ENCODE measurements around the gene RAD51D. TPM values are rescaled to one million over a fixed set of nuclear protein-coding genes. Genes with fewer than 3 reads are reported as not detected.
A peak's percentile ranks its signal among the peaks of the same experiment; 100 is the strongest.

The RAD51D gene
- polyA plus RNA-seq, 1 donor (not counting 4 experiments of a cell fraction or from before 2014, with no cell fraction given): 4.9 TPM

GRCh38 chr17:35057332-35057915, 62.2 kb downstream of the RAD51D start:
- FAIRE-seq: no peak
- no peaks in the 10 kb centered on the region for H3K27me3 ChIP-seq (ENCODE audit: control insufficient read depth, extremely low read depth, insufficient read depth, low read length)
- no peaks in the 10 kb centered on the region for H3K9me3 ChIP-seq (ENCODE audit: control insufficient read depth, low read depth, low read length)
- peak overlapping the region; percentile 5 for H3K4me2 ChIP-seq (ENCODE audit: control insufficient read depth, extremely low read depth, insufficient read depth, low read depth, low read length)
- no peak overlapping the region for H2AFZ ChIP-seq (ENCODE audit: control insufficient read depth, low read length)
- no peak overlapping the region for H3K9ac ChIP-seq (ENCODE audit: control insufficient read depth, extremely low read depth, insufficient read depth, low read length)
- peaks cover 15% of the 10 kb centered on the region for H3K4me1 ChIP-seq (ENCODE audit: control insufficient read depth, extremely low read depth, insufficient read depth, low read length)
- no peak overlapping the region for H3K27ac ChIP-seq (ENCODE audit: control insufficient read depth, insufficient read depth, low read length)
- no peaks in the 10 kb centered on the region for H4K20me1 ChIP-seq (ENCODE audit: control insufficient read depth, extremely low read depth, insufficient read depth, low read length)
- peaks cover 13% of the 10 kb centered on the region for H3K79me2 ChIP-seq (ENCODE audit: control insufficient read depth, insufficient read depth, low read length)
- H3K4me3 ChIP-seq (ENCODE audit: control insufficient read depth in 2 of 3, extremely low read depth in 1 of 3, insufficient read depth in 2 of 3, low read depth in 1 of 3, low read length in 3 of 3): no peak overlapping the region
- TF ChIP-seq EZH2 (IDR thresholded peaks at IDR 0.05; ENCODE audit: low read length) (no peak), CTCF (optimal IDR thresholded peaks at IDR 0.05 in 1 of 3, IDR thresholded peaks at IDR 0.05 in 1 of 3, conservative IDR thresholded peaks at IDR 0.05 in 1 of 3; ENCODE audit: extremely low read depth in 1 of 3, insufficient read depth in 2 of 3, low read length in 3 of 3) (no peak)
- dilution Hi-C loops (cut with MboI; ENCODE audit: extremely low pct_ligation_motif_present, low sequenced_read_pairs): no loop called here
- DNase-seq (ENCODE audit: low read depth, low spot score): no peak
- no peaks in the 10 kb centered on the region for H3K9me1 ChIP-seq (ENCODE audit: control insufficient read depth, extremely low read depth, insufficient read depth, low read length)
- H3K36me3 ChIP-seq (ENCODE audit: control insufficient read depth in 2 of 2, extremely low read depth in 1 of 2, insufficient read depth in 2 of 2, low read length in 2 of 2): peaks cover 0 to 3% of the 10 kb centered on the region in 2 experiments

GRCh38 chr17:35056013-35056412, 63.6 kb downstream of the RAD51D start:
- no peak for TF ChIP-seq CTCF (optimal IDR thresholded peaks at IDR 0.05 in 1 of 3, IDR thresholded peaks at IDR 0.05 in 1 of 3, conservative IDR thresholded peaks at IDR 0.05 in 1 of 3; ENCODE audit: extremely low read depth in 1 of 3, insufficient read depth in 2 of 3, low read length in 3 of 3)
- no peak for TF ChIP-seq EZH2 (IDR thresholded peaks at IDR 0.05; ENCODE audit: low read length)
- Histone ChIP-seq H3K36me3 (ENCODE audit: control insufficient read depth in 2 of 2, extremely low read depth in 1 of 2, insufficient read depth in 2 of 2, low read length in 2 of 2) (no peaks in the 10 kb centered on the region), H3K9ac (ENCODE audit: control insufficient read depth, extremely low read depth, insufficient read depth, low read length) (no peak overlapping the region), H3K4me2 (ENCODE audit: control insufficient read depth, extremely low read depth, insufficient read depth, low read depth, low read length) (no peak overlapping the region), H3K4me3 (ENCODE audit: control insufficient read depth in 2 of 3, extremely low read depth in 1 of 3, insufficient read depth in 2 of 3, low read depth in 1 of 3, low read length in 3 of 3) (no peak overlapping the region), H3K79me2 (ENCODE audit: control insufficient read depth, insufficient read depth, low read length) (peaks cover 12% of the 10 kb centered on the region), H3K27ac (ENCODE audit: control insufficient read depth, insufficient read depth, low read length) (no peak overlapping the region), H3K9me1 (ENCODE audit: control insufficient read depth, extremely low read depth, insufficient read depth, low read length) (no peaks in the 10 kb centered on the region), H3K27me3 (ENCODE audit: control insufficient read depth, extremely low read depth, insufficient read depth, low read length) (no peaks in the 10 kb centered on the region), H3K4me1 (ENCODE audit: control insufficient read depth, extremely low read depth, insufficient read depth, low read length) (peaks cover 14% of the 10 kb centered on the region), H4K20me1 (ENCODE audit: control insufficient read depth, extremely low read depth, insufficient read depth, low read length) (no peaks in the 10 kb centered on the region), H3K9me3 (ENCODE audit: control insufficient read depth, low read depth, low read length) (no peaks in the 10 kb centered on the region), H2AFZ (ENCODE audit: control insufficient read depth, low read length) (no peak overlapping the region)
- FAIRE-seq (no peak), DNase-seq (ENCODE audit: low read depth, low spot score) (no peak)
- dilution Hi-C loops (cut with MboI; ENCODE audit: extremely low pct_ligation_motif_present, low sequenced_read_pairs): no loop called here

All from keratinocyte (primary cell).